GM21786 (cell line): ENCODE data around the gene SCRN1.
"Not testable (repeated sequence)": the region's sequence is repeated elsewhere in the genome, so short reads cannot be mapped to it uniquely, and the experiment has no call there.

Experiments used
- ATAC-seq: cut with Tn5 transposase; IDR thresholded peaks from one replicate; pipeline ENCODE4 v1.9.1; 2021; ENCODE audit not compliant: unreplicated experiment

The SCRN1 gene

DNA sequence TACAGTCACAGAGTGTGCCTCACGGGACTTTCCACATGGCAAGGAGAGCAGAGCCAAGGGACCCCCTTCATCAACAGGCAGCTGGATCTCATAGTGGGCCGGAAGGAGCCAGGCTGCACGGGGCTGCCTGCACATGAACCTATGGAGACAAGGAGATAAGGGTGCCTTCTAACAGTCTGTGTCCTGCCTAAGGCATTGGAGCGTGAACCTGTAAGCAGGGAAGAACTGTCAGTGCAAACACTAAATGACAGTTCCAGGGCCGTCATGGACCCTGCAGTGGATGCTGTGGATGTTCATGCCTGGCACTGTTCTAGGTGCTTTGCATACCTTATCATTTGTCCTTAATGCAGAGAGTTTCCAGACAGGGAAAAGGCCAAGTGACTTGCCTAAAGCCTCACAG is 97.4 kb downstream of the SCRN1 start:
- no peak for ATAC-seq

DNA sequence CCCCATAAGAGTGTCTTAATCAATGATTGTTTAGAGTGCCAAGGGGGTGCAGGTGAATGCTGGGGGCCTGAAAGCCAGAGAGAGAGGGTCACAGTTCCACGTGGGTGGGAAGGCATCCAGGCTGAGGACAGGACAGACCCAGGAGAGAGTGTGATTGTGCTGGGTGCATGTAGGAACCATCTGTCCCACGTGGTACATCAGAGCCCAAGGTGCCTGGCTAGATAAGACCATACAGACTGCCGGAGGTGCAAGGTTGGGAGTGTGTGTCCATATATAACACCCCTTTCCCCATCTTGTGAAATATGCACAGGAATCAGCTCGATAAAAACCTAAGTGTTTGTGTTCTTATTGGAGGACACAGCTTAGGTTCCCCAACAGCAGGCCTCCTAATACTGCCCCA is 97.8 kb downstream of the SCRN1 start:
- ATAC-seq, result no peak

DNA sequence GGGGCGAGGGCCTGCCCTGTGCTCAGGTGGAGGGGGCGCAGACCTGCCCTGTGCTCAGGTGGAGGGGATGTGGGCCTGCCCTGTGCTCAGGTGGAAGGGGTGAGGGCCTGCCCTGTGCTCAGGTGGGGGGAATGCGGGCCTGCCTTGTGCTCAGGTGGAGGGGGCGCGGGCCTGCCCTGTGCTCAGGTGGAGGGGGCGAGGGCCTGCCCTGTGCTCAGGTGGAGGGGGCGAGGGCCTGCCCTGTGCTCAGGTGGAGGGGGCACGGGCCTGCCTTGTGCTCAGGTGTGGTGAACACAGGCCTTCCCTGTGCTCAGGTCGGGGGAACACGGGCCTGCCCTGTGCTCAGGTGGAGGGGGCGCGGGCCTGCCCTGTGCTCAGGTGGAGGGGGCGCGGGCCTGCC is 98.8 kb downstream of the SCRN1 start:
- ATAC-seq, result not testable (repeated sequence)

DNA sequence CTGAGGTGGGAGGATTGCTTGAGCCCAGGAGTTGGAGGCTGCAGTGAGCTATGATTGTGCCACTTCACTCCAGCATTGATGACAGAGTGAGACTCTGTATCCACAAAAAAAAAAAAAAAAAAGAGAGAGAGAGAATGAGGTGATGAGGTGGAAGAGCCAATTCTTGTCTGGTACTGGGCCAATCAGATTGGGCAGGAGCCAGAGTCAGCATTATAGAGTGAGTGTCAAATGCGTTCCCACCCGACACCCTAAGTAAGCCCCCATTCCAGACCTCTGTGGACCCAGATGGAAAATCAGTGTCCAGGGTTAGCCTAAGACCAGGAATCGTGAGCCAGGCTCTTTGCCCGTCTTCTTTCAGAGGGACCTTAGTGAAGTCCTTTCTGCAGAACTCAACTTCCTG is 99.3 kb downstream of the SCRN1 start:
- no peak for ATAC-seq

DNA sequence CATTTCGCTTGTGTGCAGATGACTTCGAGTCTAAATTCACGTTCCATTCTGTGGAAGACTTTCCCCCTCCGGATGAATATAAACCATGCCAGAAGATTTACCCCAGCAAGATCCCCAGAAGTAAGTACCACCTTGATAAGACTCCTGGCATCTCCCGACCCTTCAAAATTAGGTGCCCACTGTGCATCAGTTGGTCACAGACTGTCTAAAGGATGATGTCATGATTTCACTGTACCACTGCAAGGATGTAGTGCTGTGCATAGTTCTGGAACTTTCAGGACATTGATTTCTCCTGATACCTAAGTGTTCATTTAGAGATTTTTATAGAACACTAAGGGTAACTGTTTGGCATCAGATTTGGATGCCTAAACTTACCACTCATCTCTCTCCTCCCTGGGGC is 100.3 kb downstream of the SCRN1 start:
- no peak for ATAC-seq

DNA sequence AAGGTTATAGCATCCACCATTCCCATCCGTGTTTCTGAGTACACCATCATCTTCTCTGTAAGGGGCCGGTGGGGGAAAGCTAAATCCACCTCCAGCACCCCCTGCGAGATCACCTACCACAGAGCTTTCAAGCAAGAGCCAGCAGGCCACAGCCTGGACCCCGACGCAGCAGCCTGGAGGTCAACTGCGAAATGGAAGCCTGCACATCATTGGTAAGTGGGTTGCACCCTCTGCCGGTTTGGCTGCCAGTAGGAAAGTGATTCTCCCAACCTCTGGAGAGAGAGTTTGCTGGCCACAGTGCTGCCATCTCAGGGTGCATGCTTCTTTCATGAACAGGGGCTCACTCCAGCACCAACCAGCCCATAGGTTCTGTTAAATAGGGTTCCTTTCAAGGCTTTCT is 101.6 kb downstream of the SCRN1 start:
- ATAC-seq, result no peak

DNA sequence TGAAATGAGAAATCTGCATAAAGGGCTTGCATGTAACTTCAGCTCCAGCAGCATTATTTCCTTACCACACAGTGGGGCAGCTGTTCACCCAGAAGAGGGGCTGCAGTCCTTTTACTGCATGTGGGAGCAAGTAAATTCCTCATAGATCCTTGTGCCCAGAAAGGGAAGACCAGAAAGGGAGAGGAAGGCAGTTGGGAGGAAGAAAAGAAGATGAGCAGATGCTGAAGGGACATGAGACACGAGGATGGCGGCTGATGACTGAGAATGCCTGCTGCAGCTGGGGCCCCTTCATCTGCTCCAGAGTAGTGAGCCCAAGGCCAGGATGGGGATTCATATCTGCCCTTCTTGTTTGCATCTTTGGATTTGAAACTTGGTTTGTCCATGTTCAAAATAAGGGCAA is 102.8 kb downstream of the SCRN1 start:
- no peak for ATAC-seq

DNA sequence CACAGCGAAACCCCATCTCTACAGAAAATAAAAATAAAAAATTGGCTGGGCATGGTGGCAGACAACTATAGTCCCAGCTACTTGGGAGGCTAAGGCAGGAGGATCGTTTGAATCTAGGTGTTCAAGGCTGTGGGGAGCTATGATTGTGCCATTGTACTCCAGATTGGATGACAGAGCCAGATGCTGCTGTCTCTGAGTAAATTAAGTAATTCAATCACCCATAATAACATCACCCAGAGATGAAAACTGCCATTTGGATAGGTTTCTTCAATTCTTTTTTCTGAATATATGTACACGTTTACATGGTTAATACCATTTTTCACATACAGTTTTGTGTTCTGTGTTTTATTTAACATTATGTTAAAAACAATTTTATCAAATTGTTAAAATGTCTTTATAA is 104.0 kb downstream of the SCRN1 start:
- no peak for ATAC-seq

DNA sequence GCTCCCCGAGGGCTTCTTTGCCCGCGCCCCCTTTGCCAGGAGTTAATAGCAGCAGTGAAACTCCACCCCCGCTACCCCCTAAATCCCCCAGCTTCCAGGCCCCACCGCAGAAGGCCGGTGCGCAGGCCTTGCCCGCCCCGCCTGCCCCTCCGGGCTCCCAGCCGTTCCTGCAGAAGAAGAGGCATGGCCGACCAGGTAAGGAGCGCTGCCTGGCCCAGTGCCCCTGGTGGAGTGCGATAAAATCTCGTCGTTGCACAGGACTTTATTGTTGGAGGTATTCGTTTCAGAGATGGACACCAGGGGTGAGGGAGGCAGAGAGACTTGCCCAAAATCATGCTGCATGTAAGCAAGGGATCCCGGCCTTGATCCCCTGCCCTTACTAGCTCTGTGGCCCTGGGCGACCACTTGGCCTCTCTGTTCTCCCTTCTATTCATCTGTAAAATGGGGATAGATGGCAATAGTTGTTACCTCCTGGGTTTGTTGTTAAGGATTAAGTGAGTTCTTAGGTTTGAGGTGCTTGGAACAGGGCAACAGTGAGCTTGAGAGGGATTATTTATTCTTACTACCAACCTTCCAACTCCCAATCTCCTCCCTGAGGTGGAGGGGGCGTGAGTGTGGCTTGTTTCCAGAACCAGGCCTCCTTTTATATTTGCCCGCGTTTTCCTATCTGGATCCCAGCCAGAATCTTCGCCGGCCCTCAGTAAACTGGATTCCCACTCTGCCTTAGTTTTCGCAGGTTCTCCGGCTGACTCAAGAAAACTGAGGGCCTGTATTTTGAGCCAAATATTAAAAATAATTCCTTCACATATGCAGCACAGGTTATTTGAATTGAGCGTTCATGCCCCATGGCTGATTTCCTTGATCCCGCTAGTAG is 105.0 kb downstream of the SCRN1 start:
- ATAC-seq, result no peak

DNA sequence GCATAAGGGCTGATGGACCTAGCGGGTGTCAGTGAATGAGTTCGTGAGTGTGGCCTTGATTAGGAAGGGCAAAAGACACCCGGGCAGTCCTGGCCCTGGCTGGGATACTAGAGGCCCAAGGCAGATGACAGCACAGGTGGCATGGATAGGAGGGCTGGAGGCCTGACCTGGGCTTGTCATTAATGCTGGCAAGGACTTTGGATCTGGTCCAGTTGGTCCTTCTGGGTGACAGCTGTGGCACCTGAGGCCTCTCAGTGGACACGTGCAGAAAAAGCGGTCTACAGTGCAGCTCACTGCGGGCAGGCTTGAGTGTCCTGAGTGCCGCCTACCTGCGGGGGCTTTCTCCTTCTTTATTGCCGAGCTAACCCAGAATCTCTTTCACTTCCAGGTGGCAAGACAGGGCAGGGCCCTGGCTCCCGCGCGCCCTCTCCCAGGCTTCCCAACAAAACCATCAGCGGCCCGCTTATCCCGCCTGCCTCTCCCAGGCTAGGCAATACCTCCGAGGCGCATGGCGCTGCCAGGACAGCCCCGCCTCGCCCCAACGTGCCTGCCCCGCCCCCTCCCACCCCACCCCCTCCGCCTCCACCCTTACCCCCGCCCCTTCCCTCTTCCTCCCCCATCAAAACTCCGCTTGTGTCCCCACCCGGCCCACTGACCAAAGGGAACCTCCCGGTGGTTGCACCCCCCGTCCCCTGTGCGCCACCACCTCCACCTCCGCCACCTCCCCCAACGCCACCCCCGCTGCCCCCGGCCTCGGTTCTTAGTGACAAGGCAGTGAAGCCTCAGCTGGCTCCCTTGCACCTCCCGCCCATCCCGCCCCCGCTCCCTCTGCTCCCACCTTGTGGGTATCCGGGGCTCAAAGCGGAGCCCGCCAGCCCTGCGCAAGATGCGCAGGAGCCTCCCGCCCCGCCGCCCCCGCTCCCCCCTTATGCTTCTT is 105.9 kb downstream of the SCRN1 start:
- ATAC-seq, result no peak

DNA sequence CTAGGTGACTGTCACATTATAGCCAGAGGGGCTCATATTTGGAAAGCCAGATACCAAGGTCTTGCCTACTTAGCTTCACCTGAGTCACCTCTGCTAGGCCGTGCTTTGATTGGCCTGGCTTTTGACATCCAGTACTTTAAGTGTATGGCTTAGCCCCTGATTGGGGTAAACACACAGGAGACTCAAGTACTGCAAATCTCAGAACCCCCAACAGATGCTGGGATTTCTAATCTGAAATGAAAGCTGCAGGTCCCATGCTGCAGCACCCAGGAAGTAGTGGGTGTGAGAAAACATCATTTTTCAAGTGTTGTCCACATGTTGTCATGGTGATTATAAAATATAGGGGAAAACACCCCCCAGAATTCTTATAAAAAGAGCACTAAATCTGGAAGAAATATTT is 107.1 kb downstream of the SCRN1 start:
- no peak for ATAC-seq

DNA sequence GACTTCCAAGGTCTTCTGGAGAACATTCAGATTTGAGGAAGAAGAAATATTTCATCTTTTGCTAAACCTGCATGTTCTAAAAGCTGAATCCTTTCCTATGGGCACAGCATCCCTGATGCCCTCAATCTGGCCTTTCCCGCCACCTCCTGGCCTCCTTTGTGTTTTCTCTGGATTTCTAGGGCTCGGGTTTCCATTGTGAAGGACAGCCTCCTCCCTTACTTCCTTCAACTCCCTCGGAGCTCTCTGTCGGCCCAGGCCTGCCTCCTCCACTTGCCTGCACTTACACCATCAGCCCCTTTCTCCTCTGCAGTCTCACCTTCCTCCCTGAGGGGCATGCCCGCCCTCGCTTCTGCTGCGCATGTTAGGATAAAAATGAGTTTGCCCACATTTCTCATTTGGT is 107.9 kb downstream of the SCRN1 start:
- ATAC-seq, result no peak

DNA sequence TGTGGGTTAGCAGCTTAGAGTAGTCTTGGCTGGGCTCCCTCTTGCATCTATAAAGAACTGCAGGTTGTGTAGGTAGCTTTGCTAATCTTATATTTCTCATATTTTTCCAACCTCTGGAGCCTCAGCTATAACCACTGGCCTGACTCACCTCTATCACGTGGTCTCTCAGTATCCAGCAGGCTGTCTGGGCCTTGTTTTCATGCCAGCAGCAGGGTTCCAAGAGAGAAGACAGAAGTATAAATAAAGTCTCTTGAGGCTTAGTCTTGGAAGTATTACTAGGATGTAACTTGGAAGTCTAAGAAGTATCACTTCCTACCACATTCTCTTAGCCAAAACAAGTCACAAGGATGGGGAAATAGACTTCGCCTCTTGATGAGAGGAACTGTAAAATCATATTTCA is 110.0 kb downstream of the SCRN1 start:
- ATAC-seq, result no peak

DNA sequence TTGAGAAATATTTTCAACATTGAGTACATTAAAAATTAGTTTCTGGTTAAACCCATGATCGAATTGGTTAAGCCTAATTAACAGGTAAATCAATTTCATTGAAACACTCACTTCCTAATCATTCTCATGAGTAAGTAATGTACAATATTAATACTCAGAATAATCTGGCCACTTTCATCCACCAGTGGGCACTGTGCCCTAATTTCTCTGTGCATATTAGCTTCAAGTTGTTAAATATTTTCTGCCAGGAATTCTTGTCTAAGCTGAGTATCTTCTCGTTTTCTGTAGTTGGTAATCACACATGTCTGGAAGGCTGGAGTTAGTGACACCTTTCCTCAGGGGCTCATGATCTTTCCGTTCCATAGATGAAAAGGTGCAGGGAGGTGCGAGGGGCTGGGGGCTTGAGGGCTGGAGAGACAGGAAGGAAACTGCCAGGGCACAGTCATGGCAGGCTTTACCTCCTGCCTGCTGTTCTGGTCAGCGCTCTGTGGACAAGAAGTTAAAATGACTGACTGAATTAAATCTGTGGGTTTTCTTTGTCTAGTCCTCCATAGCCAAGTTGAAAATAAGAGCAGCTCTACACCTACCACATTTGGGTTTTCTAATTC is 111.4 kb downstream of the SCRN1 start:
- ATAC-seq, result no peak

DNA sequence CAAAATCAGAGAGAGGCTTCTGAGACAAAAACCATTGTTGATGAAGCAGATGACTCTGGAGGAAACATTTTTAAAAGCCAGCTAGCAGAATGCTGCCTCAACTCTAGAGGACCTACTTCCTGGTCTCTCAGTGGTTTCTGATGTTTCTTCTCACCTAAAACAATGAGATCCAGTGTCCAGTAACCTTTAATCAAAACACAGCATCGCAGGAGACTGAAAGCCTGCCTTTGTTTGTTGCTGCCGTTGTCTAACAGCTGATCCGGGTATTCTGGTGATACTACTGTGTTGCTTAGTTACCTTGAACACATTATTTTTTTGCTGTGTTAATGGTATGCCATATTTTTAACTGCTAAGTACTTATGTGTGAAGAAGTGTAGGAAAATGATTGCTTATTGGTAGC is 112.4 kb downstream of the SCRN1 start:
- no peak for ATAC-seq

DNA sequence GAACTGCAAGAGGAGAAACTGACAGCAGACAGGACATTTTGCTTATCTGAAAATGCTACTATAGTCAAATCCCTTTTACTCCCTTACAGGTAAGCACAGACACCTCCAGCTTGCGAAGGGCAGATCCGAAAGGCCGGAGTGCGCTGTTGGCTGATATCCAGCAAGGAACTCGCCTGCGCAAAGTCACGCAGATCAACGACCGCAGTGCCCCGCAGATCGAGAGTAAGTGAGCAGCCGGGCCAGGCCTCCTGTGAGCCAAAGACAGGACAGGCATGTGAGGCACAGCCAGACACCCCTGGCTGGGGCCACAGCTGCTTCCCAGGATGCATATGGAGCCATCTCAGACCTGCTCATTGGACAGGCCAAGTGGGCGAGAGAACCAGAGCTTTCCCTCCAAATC is 113.9 kb downstream of the SCRN1 start:
- no peak for ATAC-seq

DNA sequence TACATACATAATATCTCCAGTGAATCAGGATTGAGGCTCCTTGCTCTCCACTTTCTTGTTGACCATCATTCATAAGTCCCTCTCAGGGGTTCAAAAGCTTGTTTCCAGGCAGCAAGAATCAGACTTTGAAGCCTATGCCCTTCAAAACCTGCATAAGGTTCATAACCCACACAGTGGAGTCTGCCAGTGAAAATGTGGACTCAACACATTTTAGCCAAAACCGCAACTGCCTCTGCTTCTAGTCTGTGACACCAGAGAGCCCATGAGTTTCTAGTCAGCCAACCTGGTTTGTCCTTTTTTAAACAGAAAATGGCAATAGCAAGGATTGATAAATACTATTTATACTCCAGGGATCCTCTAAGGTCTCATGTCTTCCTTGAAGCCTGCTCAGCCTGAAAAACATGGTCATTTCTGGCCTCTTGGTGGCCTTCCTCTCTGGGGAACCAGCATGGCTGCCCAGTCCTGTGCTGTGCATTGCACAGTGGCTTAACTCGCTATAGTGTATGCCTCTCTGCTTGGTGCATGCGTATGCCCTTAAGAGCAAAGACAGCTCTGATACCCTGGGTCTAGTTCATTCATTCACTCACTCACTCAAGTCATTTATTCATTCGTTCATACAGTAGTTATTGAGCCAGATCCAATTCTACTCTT is 115.8 kb downstream of the SCRN1 start:
- ATAC-seq, result no peak

DNA sequence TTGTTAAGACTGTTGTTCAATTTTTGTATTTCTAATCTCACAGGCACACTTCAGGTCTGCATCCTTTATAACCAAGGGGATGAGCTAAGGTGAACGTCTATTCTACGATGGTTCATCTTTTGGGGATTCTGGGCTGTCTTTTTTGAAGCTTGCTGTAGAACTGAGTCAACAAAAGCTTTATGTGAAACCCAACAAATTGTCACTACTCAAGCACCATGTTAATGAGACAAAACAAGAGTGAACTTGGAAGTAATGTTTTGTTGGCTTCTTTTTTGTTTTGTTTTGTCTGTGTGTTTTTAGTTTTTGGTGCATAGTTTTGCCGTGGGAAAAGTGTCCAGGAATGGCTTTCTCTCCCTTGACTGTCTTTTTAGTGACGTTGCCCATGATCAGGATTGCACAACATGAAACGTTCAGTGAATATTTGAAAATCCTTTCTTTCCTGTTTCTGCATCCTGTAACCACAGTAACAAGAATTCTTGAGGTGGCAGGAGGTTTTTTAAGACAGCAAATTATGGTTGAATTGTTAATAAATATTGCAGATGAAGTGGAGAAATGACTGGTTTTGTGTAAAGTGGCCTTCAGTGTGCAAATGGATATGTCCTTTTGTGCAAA is 117.7 kb downstream of the SCRN1 start:
- ATAC-seq, result no peak
